ENCODE measurements around the gene CLPTM1. TPM values are rescaled to one million over a fixed set of nuclear protein-coding genes. Genes with fewer than 3 reads are reported as not detected.

Gene CLPTM1
- total and polyA plus RNA-seq, 9 donors: 36.4 to 103 (median 81.6) TPM

GRCh38 chr19:45020071-45020470 is 64.9 kb downstream of the CLPTM1 start:
- Histone ChIP-seq H3K27me3 (no peaks in the 10 kb centered on the region), H3K36me3 (no peaks in the 10 kb centered on the region), H3K4me3 (no peak overlapping the region), H3K9me3 (no peaks in the 10 kb centered on the region), H3K4me1 (ENCODE audit: insufficient read depth) (no peaks in the 10 kb centered on the region), H3K27ac (no peak overlapping the region)
- no peak for DNase-seq
- TF ChIP-seq EP300 (IDR thresholded peaks at IDR 0.05) (no peak), POLR2A (IDR thresholded peaks at IDR 0.05) (no peak), CTCF (IDR thresholded peaks at IDR 0.05) (no peak)
- 87 to 90% (median 87%) methylated on average over 3 of the region's 3 CpGs for WGBS, 3 donors
- intact Hi-C loops (cut with DNase I): no loop called here

GRCh38 chr19:45021971-45022370 is 66.8 kb downstream of the CLPTM1 start:
- Histone ChIP-seq H3K36me3 (no peaks in the 10 kb centered on the region), H3K4me1 (ENCODE audit: insufficient read depth) (no peaks in the 10 kb centered on the region), H3K4me3 (no peak overlapping the region), H3K9me3 (no peaks in the 10 kb centered on the region), H3K27ac (no peak overlapping the region), H3K27me3 (no peaks in the 10 kb centered on the region)
- intact Hi-C loops (cut with DNase I): no loop called here
- no peak for DNase-seq
- WGBS, 3 donors: 73 to 83% (median 77%) methylated on average over 14 of the region's 14 CpGs
- TF ChIP-seq EP300 (IDR thresholded peaks at IDR 0.05) (no peak), CTCF (IDR thresholded peaks at IDR 0.05) (no peak), POLR2A (IDR thresholded peaks at IDR 0.05) (no peak)

GRCh38 chr19:45023048-45023447 is 67.9 kb downstream of the CLPTM1 start:
- intact Hi-C loops (cut with DNase I): no loop called here
- Histone ChIP-seq H3K27ac (no peak overlapping the region), H3K36me3 (no peaks in the 10 kb centered on the region), H3K4me3 (no peak overlapping the region), H3K9me3 (no peaks in the 10 kb centered on the region), H3K27me3 (no peaks in the 10 kb centered on the region), H3K4me1 (ENCODE audit: insufficient read depth) (no peaks in the 10 kb centered on the region)
- WGBS, 3 donors: 88 to 99% (median 93%) methylated on average over 4 of the region's 4 CpGs
- TF ChIP-seq POLR2A (IDR thresholded peaks at IDR 0.05) (no peak), EP300 (IDR thresholded peaks at IDR 0.05) (no peak), CTCF (IDR thresholded peaks at IDR 0.05) (no peak)
- no peak for DNase-seq

- no peak for DNase-seq
- H3K9me3 ChIP-seq: no peaks in the 10 kb centered on the region
- 94 to 95% (median 95%) methylated on average over 9 of the region's 9 CpGs for WGBS, 3 donors
- no peak overlapping the region for H3K4me3 ChIP-seq
- no peaks in the 10 kb centered on the region for H3K36me3 ChIP-seq
- no peak for TF ChIP-seq CTCF (IDR thresholded peaks at IDR 0.05)
- TF ChIP-seq EP300 (IDR thresholded peaks at IDR 0.05): no peak
- no peak for TF ChIP-seq POLR2A (IDR thresholded peaks at IDR 0.05)
- intact Hi-C loops (cut with DNase I): no loop called here
- H3K27ac ChIP-seq: no peak overlapping the region
- no peaks in the 10 kb centered on the region for H3K27me3 ChIP-seq
- no peaks in the 10 kb centered on the region for H3K4me1 ChIP-seq (ENCODE audit: insufficient read depth)
Measured at GRCh38 chr19:45025264-45025663, 70.1 kb downstream of the CLPTM1 start.

GRCh38 chr19:45027371-45027770 is 72.2 kb downstream of the CLPTM1 start:
- Histone ChIP-seq H3K9me3 (no peaks in the 10 kb centered on the region), H3K27me3 (no peaks in the 10 kb centered on the region), H3K27ac (no peak overlapping the region), H3K36me3 (no peaks in the 10 kb centered on the region), H3K4me1 (ENCODE audit: insufficient read depth) (no peaks in the 10 kb centered on the region), H3K4me3 (no peak overlapping the region)
- intact Hi-C loops (cut with DNase I): no loop called here
- 90 to 97% (median 94%) methylated on average over 2 of the region's 2 CpGs for WGBS, 3 donors
- TF ChIP-seq EP300 (IDR thresholded peaks at IDR 0.05) (no peak), POLR2A (IDR thresholded peaks at IDR 0.05) (no peak), CTCF (IDR thresholded peaks at IDR 0.05) (no peak)
- no peak for DNase-seq

Data from ovary (tissue), 9 donors.